Dermis lymphatic vessel endothelial cell (primary cell): ENCODE data around the gene CDKL1. TPM values are rescaled to one million over a fixed set of nuclear protein-coding genes. Genes with fewer than 3 reads are reported as not detected.

Source experiments
- total RNA-seq: library from RNA; depleted of rRNA; stranded (reverse); fragments of >200 nt; gene quantifications from 2 replicates; pipeline ENCODE4 v1.2.1, GENCODE V29; 2014

CDKL1 gene
- 99.4 and 136 TPM in 2 replicates for total RNA-seq

GRCh38 chr14:50396631-50397389, at the start of gene CDKL1:
Gene CDKL1 (minus strand): TSS chr14:50396881. CDS start chr14:50395868, 1,013 bp downstream.

GRCh38 chr14:50311972-50312733, 84.5 kb downstream of the CDKL1 start, which contains the start of the genes DMAC2L and L2HGDH:
Gene DMAC2L (plus strand): TSS chr14:50312324. CDS start chr14:50321488, 9,164 bp downstream.
Gene L2HGDH (minus strand): TSS chr14:50312229. CDS start chr14:50312150, 79 bp downstream.

Other genes with a start within 250 kb of the CDKL1 start
- gene SOS2, start 165.3 kb downstream of the CDKL1 start, total RNA-seq, result 34.2 and 34.5 TPM in 2 replicates
- gene L2HGDH, start 84.7 kb downstream of the CDKL1 start, total RNA-seq, result 3.8 and 4.2 TPM in 2 replicates
- 9.5 and 9.9 TPM in 2 replicates for gene DMAC2L, start 84.6 kb downstream of the CDKL1 start, total RNA-seq
- 51.9 and 76.2 TPM in 2 replicates for gene MAP4K5, start 135.7 kb upstream of the CDKL1 start, total RNA-seq
- gene ATL1, start 163.3 kb upstream of the CDKL1 start, total RNA-seq, result 0.76 and 1.3 TPM in 2 replicates